Cardiac septum (tissue), 1 donor: ENCODE data around the gene ZNF727. TPM values are rescaled to one million over a fixed set of nuclear protein-coding genes. Genes with fewer than 3 reads are reported as not detected.
"Not testable (repeated sequence)": the region's sequence is repeated elsewhere in the genome, so short reads cannot be mapped to it uniquely, and the experiment has no call there.

ENCODE experiments used
- DNase-seq: peaks from one replicate; pipeline ENCODE4 v3.0.0-alpha.2; 2020; ENCODE audit warnings: low spot score
- intact Hi-C: fragments of 100-400 bp; cut with DNase I; formaldehyde crosslinking; loops from one replicate; pipeline ENCODE4 v1.14.0; 2022
- long read RNA-seq: library from polyadenylated mRNA; unstranded; transcript quantifications from one replicate; pipeline ENCODE4 v2.0.0, GENCODE V29; 2021
- total RNA-seq: library from RNA; stranded (reverse); fragmentation: NEBNext Ultra II Directional; extraction: Animal tissue kit (Norgen Biotek cat#: 25700); gene quantifications from one replicate; pipeline ENCODE4 v1.2.1, GENCODE V29; 2021
- donor health status: DM: no; HTN: no; CAD: no.

Gene ZNF727
- total RNA-seq, result 1.4 TPM
- long read RNA-seq, partial matches to known transcripts, result 1 of 3 reads
- long read RNA-seq, other reads (novel, unspliced or antisense), result 2 of 3 reads

DNA sequence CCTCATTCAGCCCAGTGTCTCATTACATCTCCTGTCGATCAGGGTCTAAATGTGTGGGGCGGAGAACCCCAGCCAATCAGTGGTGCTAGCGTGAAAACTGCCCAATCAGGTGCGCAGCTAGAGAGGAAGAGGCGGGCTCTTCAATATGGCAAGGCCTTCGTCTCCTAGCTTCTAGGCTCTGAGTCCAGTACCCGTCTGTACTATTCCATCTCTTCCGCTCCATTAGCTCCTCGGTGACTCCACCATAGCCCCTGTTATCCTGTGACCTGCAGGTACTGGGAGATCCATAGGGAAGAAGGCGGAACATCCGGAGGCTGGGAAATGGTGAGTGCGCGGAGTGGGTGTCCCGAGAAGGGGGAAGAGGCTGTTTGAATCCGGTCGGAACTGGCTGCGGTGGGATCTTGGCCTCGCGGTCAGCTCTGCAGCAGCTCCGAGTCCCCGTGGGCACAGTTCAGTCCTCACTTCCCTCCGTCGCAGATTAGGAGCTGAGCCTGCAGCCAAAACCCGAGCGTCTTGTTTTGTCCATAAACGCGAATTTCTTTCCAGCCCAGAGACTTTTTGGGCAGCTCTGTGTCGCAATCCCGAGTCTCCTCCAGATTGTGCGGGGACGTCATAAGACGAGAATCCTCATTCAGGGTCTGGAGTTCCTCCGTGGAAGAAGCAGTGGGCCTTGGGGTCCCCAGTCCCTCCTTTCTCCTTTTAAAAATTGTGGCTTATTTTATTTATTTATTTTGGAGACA lies at the start of gene ZNF727:
Gene ZNF727 (plus strand): TSS at position 134 of the 740 bp plus-strand sequence. CDS start 188 bp downstream, at position 322.
- DNase-seq, result no peak
- intact Hi-C loops, result loop anchor here (5.0 kb wide), 1 partner anchor 118 kb away; no protein-coding TSS in a partner anchor

DNA sequence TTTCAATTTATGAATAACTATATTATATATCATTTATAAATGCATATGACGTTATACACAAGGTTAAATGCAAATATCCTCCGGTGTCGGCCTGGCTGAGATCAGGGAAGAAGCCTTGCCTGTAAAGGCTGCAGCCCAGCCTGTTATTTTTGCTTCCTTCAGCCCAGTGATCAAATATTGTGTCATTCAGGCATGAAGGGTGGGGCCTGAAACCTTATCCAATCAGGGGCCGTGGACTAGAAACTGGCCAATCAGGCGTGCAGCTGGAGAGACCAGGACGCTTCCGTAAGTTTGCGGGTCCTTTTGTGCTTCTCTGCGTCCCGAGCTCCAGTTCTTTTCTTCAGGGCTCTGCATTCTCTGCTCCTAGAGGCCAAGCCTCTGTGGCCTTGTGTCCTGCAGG lies 46.7 kb upstream of the ZNF727 start, which contains the start of gene ZNF722:
Gene ZNF722 (plus strand): TSS at position 301 of the 400 bp plus-strand sequence. CDS start 113 bp downstream, outside the sequence.
- intact Hi-C loops, result no loop called here
- DNase-seq, result no peak

DNA sequence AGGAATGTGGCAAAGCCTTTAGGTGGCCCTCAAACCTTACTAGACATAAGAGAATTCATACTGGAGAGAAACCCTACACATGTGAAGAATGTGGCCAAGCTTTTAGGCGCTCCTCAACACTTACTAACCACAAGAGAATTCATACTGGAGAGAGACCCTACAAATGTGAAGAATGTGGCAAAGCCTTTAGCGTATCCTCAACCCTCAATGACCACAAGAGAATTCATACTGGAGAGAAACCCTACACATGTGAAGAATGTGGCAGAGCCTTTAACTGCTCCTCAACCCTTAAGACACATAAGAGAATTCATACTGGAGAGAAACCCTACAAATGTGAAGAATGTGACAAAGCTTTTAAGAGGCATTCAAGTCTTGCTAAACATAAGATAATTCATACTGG lies 29.7 kb upstream of the ZNF727 start:
- intact Hi-C loops, DNase-seq: not testable (repeated sequence)

- intact Hi-C loops, result no loop called here
- no peak for DNase-seq
Observed at GRCh38 chr7:64035388-64035787, 9.8 kb upstream of the ZNF727 start.

DNA sequence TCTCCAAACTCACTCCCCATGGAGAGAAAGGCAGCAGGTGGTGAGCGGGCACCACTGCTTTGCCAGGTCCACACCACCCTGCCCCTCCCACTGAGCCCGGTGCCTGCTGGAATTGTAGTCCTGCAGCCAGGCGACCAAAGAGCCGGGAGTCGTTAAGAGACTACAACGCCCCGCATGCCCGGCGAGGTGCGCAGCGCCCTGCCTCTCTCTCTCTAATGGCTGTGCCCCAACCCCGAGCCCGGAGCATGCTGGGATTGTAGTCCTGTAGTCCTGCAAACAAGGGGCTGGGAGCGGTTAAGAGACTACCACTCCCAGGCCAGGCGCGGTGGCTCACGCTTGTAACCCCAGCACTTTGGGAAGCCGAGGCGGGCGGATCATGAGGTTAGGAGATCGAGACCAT lies 8.1 kb upstream of the ZNF727 start:
- intact Hi-C loops, result no loop called here
- DNase-seq, result no peak

DNA sequence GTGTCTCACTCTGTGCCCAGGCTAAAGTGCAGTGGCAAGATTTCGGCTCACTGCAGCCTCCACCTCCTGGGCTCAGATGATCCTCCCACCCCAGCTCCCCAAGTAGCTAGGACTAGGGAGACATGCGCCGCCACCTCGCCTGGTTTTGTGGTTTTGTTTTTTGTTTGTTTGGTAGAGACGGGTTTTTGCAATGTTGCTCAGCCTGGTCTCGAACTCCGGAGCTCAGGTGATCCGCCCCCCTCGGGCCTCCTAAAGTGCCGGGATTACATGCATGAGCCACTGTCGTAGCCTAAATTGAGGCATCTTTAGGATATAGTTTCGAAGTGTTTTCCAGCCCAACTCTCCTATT lies 781 bp downstream of the ZNF727 start:
- intact Hi-C loops, result loop anchor here (5.0 kb wide), 1 partner anchor 119 kb away; no protein-coding TSS in a partner anchor
- DNase-seq, result no peak

GRCh38 chr7:64077837-64078698 lies 32.8 kb downstream of the ZNF727 start:
- intact Hi-C loops, DNase-seq: not testable (repeated sequence)

DNA sequence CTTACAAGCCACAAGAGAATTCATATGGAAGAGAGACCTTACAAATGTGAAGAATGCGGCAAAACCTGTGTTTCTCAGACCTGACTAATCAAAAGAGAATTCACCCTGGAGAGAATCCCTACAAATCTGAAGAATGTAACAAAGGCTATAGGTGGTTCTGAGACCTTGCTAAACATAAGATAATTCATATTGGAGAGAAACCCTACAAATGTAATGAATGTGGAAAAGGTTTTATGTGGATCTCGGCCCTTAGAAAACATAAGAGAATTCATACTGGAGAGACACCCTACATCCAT lies 33.4 kb downstream of the ZNF727 start:
- intact Hi-C loops, result no loop called here
- no peak for DNase-seq

DNA sequence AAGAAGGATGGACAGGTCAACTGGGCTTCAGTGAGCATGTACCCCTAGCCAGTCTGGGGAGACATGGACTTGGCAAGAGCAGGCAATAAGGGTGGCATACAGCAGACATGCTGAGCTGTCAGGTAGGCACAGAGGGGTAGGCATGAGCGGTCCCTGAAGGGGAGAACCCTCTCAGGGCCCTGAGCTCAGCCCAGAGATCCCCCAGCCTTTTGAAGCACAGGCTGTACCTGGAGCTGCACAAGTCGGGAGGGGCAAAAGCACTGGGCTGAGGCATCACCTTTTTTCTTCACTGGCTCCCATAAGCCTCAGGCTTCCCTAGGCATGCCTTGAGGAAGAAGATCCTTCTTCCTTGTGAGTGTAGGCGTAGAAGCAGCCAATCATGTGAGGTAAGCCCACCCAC lies 42.3 kb downstream of the ZNF727 start:
- DNase-seq, result no peak
- intact Hi-C loops, result no loop called here

- intact Hi-C loops, result not testable (repeated sequence)
Observed at GRCh38 chr7:64088863-64089262, 43.6 kb downstream of the ZNF727 start.

More at GRCh38 chr7:64088863-64089262, 43.6 kb downstream of the ZNF727 start:
- not testable (repeated sequence) for DNase-seq

Other genes starting within 250 kb of the ZNF727 start
- gene ZNF722, start 46.6 kb upstream of the ZNF727 start, total RNA-seq, result not detected
- gene ZNF735, start 161.8 kb downstream of the ZNF727 start, total RNA-seq, result not detected
- not detected for gene ZNF679, start 183.0 kb downstream of the ZNF727 start, total RNA-seq